Measurements from ENCODE around the gene H6PD. TPM values are rescaled to one million over a fixed set of nuclear protein-coding genes. Genes with fewer than 3 reads are reported as not detected.

H6PD gene
- total and polyA plus RNA-seq, 2 donors from 2014 or later, result 5.7 to 64.3 TPM

- H3K36me3 ChIP-seq (ENCODE audit: control insufficient read depth in 2 of 3, insufficient read depth in 3 of 3, low read length in 3 of 3), result peaks cover 0 to 25% (median 6%) of the 10 kb centered on the region in 3 donors
- H3K4me1 ChIP-seq (ENCODE audit: control insufficient read depth in 2 of 3, insufficient read depth in 2 of 3, low read depth in 1 of 3, low read length in 3 of 3), result peaks cover 0 to 2% (median 0%) of the 10 kb centered on the region in 3 donors
- intact Hi-C loops (cut with DNase I), result loop anchor here (10.0 kb wide), 1 partner anchor 199 kb away; no protein-coding TSS in a partner anchor
- DNase-seq, result peak in 4 of 5 donors; percentile 56 to 66 (median 62)
- no peak for FAIRE-seq
- H3K4me3 ChIP-seq (ENCODE audit: low read length in 3 of 3), result no peak overlapping the region
- H3K9me3 ChIP-seq (ENCODE audit: control insufficient read depth in 2 of 3, insufficient read depth in 1 of 3, low read length in 3 of 3), result no peaks in the 10 kb centered on the region
- no peak for TF ChIP-seq CTCF (IDR thresholded peaks at IDR 0.05; ENCODE audit: borderline replicate concordance, extremely low read depth, insufficient read depth)
- no peak overlapping the region for H3K9ac ChIP-seq (ENCODE audit: low read length in 3 of 3)
- no peak overlapping the region for H3K27ac ChIP-seq (ENCODE audit: low read depth in 2 of 2, low read length in 2 of 2)
- no peaks in the 10 kb centered on the region for H3K27me3 ChIP-seq (ENCODE audit: control insufficient read depth, insufficient read depth, low read length)
These were observed 31.4 kb downstream of the H6PD start for GRCh38 chr1:9265968-9266367.

DNA sequence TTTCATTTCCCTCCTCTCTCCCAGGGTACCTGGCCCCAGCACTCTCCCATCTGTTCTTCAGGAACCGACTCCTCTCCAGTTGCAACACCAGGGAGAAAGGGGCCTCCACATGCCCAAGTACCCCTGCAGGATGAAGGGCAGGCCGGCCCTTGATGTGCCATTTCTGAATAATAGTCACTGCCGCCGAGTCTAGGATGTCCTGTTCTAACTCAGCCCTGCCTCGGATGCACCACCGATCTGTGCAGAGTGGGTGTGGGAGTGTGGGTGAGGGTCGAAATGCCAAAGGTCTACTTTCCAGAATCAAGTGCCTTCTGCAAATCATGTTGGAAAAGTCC, 32.7 kb downstream of the H6PD start:
- FAIRE-seq, result no peak
- H3K27me3 ChIP-seq (ENCODE audit: control insufficient read depth, insufficient read depth, low read length), result no peaks in the 10 kb centered on the region
- peaks cover 0 to 2% (median 0%) of the 10 kb centered on the region in 3 donors for H3K4me1 ChIP-seq (ENCODE audit: control insufficient read depth in 2 of 3, insufficient read depth in 2 of 3, low read depth in 1 of 3, low read length in 3 of 3)
- no peak overlapping the region for H3K27ac ChIP-seq (ENCODE audit: low read depth in 2 of 2, low read length in 2 of 2)
- no peaks in the 10 kb centered on the region for H3K9me3 ChIP-seq (ENCODE audit: control insufficient read depth in 2 of 3, insufficient read depth in 1 of 3, low read length in 3 of 3)
- no peak for TF ChIP-seq CTCF (IDR thresholded peaks at IDR 0.05; ENCODE audit: borderline replicate concordance, extremely low read depth, insufficient read depth)
- no peak overlapping the region for H3K4me3 ChIP-seq (ENCODE audit: low read length in 3 of 3)
- no peak for DNase-seq
- H3K9ac ChIP-seq (ENCODE audit: low read length in 3 of 3), result no peak overlapping the region
- intact Hi-C loops (cut with DNase I), result loop anchor here (10.0 kb wide), 1 partner anchor 197 kb away; no protein-coding TSS in a partner anchor
- peaks cover 0 to 25% (median 5%) of the 10 kb centered on the region in 3 donors for H3K36me3 ChIP-seq (ENCODE audit: control insufficient read depth in 2 of 3, insufficient read depth in 3 of 3, low read length in 3 of 3)

DNA sequence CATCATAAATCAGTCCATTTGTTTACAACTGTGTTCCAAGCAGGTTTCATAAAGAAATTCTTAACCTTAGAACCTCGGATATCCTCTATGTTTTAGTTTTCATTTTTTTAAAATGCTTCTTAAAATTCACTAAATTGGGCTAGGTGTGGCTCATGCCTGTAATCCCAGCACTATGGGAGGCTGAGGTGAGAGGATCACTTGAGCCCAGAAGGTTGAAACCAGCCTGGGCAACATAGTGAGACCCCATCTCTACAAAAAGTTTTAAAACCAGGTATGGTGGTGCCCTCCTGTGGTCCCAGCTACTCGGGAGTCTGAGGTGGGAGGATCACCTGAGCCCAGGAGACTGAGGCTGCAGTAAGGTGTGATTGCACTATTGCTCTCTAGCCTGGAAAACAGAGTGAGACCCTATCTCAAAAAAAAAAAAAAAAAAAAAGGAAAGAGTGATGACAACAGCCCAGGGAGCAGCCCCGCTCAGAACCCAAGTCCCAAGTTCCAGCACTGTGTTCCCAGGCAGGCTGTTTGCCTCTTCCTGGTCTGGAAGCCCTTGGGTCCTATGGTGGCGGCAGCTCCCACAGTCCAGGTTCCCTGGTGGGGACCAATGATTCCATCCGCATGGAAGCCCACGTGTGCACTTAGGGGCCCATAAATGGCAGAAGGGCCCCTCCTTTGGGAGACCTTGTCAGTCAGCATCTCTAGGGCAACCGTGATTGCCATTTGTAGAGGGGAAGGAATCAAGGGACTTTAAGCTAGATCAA, 33.4 kb downstream of the H6PD start:
- DNase-seq, result no peak
- H3K9me3 ChIP-seq (ENCODE audit: control insufficient read depth in 2 of 3, insufficient read depth in 1 of 3, low read length in 3 of 3), result no peaks in the 10 kb centered on the region
- FAIRE-seq, result no peak
- TF ChIP-seq CTCF (IDR thresholded peaks at IDR 0.05; ENCODE audit: borderline replicate concordance, extremely low read depth, insufficient read depth), result no peak
- intact Hi-C loops (cut with DNase I), result loop anchor here (10.0 kb wide), 1 partner anchor 197 kb away; no protein-coding TSS in a partner anchor
- no peak overlapping the region for H3K4me3 ChIP-seq (ENCODE audit: low read length in 3 of 3)
- H3K9ac ChIP-seq (ENCODE audit: low read length in 3 of 3), result no peak overlapping the region
- peaks cover 0 to 20% (median 2%) of the 10 kb centered on the region in 3 donors for H3K36me3 ChIP-seq (ENCODE audit: control insufficient read depth in 2 of 3, insufficient read depth in 3 of 3, low read length in 3 of 3)
- peaks cover 0 to 2% (median 0%) of the 10 kb centered on the region in 3 donors for H3K4me1 ChIP-seq (ENCODE audit: control insufficient read depth in 2 of 3, insufficient read depth in 2 of 3, low read depth in 1 of 3, low read length in 3 of 3)
- H3K27ac ChIP-seq (ENCODE audit: low read depth in 2 of 2, low read length in 2 of 2), result no peak overlapping the region
- no peaks in the 10 kb centered on the region for H3K27me3 ChIP-seq (ENCODE audit: control insufficient read depth, insufficient read depth, low read length)
